ENCODE measurements around the gene NME7. TPM values are rescaled to one million over a fixed set of nuclear protein-coding genes. Genes with fewer than 3 reads are reported as not detected.
A peak's percentile ranks its signal among the peaks of the same experiment; 100 is the strongest.

The NME7 gene
- total RNA-seq, 6 experiments from 2014 or later = 16.0 to 22.2 (median 18.7) TPM

DNA sequence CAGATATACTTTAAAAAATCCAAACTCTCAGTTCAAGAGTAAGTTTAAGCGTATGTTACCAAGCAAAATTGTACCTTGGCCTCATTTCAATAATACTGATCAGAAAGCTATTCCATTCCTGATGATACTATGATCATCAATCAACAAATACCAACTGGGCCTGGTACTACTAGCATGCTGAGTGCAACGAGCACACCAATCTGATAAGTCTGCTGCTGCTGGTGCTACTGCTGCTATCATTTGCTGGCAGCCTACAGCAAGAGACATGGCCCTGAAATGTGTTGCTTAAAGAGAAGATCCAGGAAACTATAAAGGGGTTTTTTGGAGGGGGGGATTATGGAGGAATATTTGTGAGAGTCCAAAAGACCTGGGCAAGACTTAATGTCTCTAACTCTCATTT is 39.7 kb downstream of the NME7 start:
- Mint-ChIP-seq H3K27me3 (ENCODE audit: insufficient read depth) (no peaks in the 10 kb centered on the region), H3K36me3 (ENCODE audit: low read depth) (peaks cover 9% of the 10 kb centered on the region), H3K9me3 (no peaks in the 10 kb centered on the region), H3K4me3 (no peak overlapping the region), H3K4me1 (ENCODE audit: low read depth) (peaks cover 13% of the 10 kb centered on the region), H3K27ac (no peak overlapping the region)
- TF ChIP-seq, protein P1, sequence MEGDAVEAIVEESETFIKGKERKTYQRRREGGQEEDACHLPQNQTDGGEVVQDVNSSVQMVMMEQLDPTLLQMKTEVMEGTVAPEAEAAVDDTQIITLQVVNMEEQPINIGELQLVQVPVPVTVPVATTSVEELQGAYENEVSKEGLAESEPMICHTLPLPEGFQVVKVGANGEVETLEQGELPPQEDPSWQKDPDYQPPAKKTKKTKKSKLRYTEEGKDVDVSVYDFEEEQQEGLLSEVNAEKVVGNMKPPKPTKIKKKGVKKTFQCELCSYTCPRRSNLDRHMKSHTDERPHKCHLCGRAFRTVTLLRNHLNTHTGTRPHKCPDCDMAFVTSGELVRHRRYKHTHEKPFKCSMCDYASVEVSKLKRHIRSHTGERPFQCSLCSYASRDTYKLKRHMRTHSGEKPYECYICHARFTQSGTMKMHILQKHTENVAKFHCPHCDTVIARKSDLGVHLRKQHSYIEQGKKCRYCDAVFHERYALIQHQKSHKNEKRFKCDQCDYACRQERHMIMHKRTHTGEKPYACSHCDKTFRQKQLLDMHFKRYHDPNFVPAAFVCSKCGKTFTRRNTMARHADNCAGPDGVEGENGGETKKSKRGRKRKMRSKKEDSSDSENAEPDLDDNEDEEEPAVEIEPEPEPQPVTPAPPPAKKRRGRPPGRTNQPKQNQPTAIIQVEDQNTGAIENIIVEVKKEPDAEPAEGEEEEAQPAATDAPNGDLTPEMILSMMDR (IDR thresholded peaks at IDR 0.05) = no peak
- DNase-seq = no peak

DNA sequence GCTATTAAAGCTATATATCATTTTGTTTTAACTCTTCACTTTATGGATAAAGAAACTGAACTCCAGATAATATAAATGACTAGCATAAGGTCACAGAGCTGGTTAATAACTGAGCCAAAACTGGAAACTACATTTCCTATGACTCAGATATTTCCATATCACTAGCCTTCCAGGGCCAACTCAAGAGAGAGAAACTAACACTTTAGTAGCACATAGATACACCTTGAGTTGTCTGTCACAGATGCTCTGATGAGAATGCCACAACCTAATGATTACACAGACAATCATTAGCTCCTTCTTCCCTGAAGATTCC is 40.7 kb downstream of the NME7 start:
- Mint-ChIP-seq H3K9me3 (no peaks in the 10 kb centered on the region), H3K36me3 (ENCODE audit: low read depth) (peaks cover 9% of the 10 kb centered on the region), H3K4me1 (ENCODE audit: low read depth) (peaks cover 16% of the 10 kb centered on the region), H3K27me3 (ENCODE audit: insufficient read depth) (no peaks in the 10 kb centered on the region), H3K4me3 (no peak overlapping the region), H3K27ac (no peak overlapping the region; the same call in 1 of the 2 replicates)
- DNase-seq = peak; percentile 9
- TF ChIP-seq, protein P1 (IDR thresholded peaks at IDR 0.05) = no peak

DNA sequence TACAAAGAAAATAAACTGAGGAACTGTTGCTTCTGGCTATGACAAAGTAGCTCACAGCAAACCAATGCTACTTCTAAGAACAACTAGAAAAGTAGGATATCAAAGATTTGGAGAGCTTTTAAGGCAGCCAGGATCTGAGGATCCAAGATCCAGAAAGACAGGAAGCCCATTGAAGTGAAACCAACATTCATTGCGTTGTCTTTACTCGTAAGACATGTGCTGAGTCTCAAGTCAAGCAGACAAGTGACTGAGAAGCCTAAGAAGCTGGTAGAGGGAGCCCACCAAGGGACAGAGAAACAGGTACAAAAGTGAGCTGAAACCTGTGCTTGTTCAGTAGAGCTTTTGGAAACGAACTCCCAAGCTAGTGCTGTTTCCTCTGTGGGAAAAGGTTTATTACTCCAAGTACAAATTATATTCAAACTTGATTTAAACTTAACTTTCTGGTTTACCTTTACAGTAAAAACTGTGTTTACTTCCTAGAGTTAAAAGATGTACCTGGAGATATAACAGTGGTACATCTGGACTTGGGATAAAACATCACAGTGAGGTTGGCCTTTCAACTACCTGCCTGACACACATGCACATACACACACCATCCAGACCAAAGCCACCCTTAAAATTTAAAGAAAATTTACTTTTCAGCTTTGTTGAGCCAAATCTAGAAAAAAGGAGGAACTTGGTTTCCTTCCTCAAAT is 41.2 kb downstream of the NME7 start:
- Mint-ChIP-seq H3K36me3 (ENCODE audit: low read depth) (peaks cover 9% of the 10 kb centered on the region), H3K4me1 (ENCODE audit: low read depth) (peaks cover 21% of the 10 kb centered on the region), H3K9me3 (no peaks in the 10 kb centered on the region), H3K4me3 (no peak overlapping the region), H3K27ac (peak overlapping the region; percentile 20; the same call in 1 of the 2 replicates), H3K27me3 (ENCODE audit: insufficient read depth) (no peaks in the 10 kb centered on the region)
- TF ChIP-seq, protein P1 (IDR thresholded peaks at IDR 0.05) = no peak
- no peak for DNase-seq

DNA sequence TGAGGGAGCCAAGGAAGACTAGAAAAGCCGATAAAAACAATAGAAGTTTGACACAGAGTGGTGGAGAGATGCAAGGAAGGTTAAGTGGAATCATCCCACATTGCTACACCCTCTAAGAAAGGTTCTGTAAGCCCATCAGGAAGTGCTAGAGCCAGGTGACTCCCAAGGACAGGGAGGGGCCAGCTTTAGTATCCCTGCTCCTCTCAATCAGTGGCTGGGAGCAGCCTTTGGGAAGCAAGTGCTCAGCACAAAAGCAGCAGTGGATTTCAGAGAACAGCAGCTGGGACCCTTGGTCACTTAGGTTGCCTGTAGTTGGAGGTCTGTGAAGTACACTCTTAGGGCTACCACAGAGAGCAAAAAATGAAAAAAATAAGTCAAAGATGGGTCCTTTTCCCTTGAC is 42.5 kb downstream of the NME7 start:
- Mint-ChIP-seq H3K27ac (no peak overlapping the region), H3K27me3 (ENCODE audit: insufficient read depth) (no peaks in the 10 kb centered on the region), H3K4me3 (no peak overlapping the region)

DNA sequence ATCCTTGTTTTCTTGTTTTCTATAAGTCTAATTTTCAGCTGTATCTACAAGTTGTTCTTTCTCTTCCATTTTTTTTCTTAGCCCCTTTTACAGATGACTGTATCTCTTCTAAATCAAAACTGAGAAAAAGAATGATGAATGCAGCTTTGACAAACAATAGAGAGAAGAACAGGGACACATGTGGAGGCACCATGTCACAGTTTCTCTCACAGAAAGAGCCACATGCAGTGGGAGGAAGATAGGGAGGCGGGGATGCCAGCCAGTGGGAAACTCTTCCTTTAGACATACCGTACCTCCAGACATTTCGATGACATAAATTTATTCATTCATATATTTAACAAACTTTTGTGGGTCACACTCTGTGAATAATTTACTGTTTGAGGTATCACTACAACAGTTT is 45.5 kb downstream of the NME7 start:
- no peak overlapping the region for H3K27ac Mint-ChIP-seq
- TF ChIP-seq, protein P1 (IDR thresholded peaks at IDR 0.05) = no peak
- no peak overlapping the region for H3K4me3 Mint-ChIP-seq
- no peak for DNase-seq
- peaks cover 23% of the 10 kb centered on the region for H3K4me1 Mint-ChIP-seq (ENCODE audit: low read depth)
- no peaks in the 10 kb centered on the region for H3K9me3 Mint-ChIP-seq
- H3K36me3 Mint-ChIP-seq (ENCODE audit: low read depth) = no peaks in the 10 kb centered on the region
- H3K27me3 Mint-ChIP-seq (ENCODE audit: insufficient read depth) = no peaks in the 10 kb centered on the region

More for the DNA sequence above, 42.5 kb downstream of the NME7 start:
- Mint-ChIP-seq H3K36me3 (ENCODE audit: low read depth) (peaks cover 9% of the 10 kb centered on the region), H3K4me1 (ENCODE audit: low read depth) (peaks cover 24% of the 10 kb centered on the region), H3K9me3 (no peaks in the 10 kb centered on the region)
- DNase-seq = no peak
- TF ChIP-seq, protein P1 (IDR thresholded peaks at IDR 0.05) = no peak
